Ammon's horn (tissue), 1 donor: ENCODE data around the gene SBF2.
A peak's percentile ranks its signal among the peaks of the same experiment; 100 is the strongest.
"Not testable (repeated sequence)": the region's sequence is repeated elsewhere in the genome, so short reads cannot be mapped to it uniquely, and the experiment has no call there.

Experiments
- DNase-seq: peaks from one replicate; pipeline ENCODE4 v3.0.0-alpha.2; 2016; ENCODE audit warnings: low spot score

Gene SBF2

DNA sequence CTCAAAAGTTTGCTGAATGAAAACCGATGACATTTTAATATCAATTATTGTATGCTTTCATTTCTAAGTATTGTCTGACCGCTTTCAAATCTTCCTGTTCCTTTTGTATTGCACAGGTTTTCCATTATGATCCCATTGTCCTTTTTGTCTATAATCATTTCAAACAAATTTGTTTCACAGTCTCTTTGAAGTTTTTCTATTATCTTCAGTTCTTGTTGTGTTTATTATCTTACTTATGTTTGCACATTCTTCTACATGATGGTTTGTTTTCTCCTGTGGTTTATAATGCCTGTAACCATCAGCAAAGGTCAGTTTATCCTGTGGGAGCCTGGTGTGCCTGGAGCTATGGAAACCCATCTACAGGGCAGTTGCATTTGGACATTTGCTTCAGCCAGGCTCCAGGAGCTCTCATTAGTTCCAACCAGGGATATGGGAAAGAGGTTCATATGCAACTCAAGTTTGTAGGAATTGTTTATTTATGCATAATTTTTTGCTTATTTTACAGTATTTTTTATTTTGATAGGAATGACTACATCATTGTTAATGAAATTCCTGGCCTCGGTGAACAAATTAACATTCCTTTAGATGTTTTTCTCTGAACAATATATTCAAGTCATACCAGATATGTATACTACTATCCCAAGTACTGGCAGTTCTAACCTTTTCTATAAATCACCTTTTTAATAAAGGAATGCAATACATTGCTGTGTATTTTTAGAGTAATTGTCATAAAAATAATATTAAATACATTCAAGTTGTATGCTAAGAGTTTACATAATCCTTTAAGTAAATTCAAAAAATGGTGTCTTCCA is 179.2 kb downstream of the SBF2 start:
- DNase-seq, result no peak

DNA sequence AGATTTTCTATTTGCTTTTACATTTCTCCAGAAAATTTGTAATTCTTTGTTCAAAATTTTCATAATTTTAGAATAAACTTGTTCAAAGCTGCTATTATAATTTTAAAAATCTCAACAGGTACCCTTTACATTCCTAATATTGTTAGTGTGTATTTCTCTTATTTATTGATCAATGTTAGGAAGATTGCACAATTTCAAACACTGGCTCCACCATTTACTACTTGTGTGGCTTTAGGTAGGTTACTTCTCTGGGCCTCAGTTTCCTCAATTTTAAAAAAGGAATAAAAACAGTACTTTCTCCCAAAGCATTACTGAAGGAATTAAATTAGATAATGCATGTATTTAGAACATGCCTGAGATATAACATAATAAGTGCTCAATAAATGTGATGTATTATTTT is 180.2 kb downstream of the SBF2 start:
- DNase-seq, result no peak

GRCh38 chr11:10109806-10110205 is 184.2 kb downstream of the SBF2 start:
- no peak for DNase-seq

DNA sequence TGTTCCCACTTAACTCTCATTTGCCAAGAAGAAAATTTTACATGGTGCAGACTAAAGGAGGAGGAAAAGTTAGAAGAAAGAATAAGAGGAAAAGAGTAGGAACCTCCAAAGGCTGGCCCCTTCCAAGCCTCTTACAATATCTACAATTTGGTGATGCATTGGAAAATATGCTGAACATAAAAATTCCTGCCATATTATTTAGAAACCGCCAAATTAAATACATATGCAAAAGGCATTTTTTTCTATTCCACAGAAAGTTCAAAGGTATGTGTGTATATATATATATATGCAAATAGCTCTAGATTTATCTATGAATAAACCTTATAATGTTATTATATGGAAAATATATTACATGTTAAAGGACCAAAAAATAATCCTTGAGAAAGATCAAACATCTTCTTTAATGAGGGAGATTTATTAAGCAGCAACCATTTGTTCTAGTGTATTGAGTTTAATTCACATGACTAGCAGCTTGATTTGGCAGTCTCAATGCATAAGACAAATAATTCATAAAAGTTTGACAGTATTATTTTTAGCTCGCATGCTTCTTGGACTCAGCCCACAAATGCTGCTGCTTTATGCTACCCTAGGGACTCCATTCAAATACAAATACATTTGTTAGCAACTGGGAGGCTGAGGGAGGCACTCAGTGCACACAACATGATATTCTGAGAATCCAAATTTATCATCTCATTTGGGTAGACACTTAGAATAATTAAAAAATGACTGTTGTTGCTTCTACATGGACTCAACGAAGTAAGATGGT is 184.9 kb downstream of the SBF2 start:
- DNase-seq, result peak; percentile 4

DNA sequence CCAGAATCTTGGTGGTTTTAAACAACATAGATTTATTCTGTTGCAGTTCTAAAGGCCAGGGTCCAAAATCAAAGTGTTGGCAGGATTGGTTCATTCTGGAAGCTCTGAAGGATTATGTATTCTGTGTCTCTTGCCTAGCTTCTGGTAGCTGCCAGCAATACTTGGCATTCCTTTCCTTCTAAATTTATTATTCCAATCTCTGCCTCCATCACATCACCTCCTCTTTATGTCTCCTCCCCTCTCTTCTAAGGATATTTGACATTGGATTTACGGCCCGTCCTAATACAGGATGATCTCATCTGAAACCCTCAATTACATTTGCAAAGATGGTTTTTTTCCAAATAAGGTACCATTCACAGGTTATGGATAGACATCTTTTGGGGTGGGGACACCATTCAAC is 186.5 kb downstream of the SBF2 start:
- no peak for DNase-seq

- no peak for DNase-seq
Measured at GRCh38 chr11:10097615-10098014, 196.4 kb downstream of the SBF2 start.

GRCh38 chr11:10096987-10097386 is 197.0 kb downstream of the SBF2 start:
- DNase-seq, result no peak

GRCh38 chr11:10095412-10096208 is 198.4 kb downstream of the SBF2 start:
- DNase-seq, result no peak

DNA sequence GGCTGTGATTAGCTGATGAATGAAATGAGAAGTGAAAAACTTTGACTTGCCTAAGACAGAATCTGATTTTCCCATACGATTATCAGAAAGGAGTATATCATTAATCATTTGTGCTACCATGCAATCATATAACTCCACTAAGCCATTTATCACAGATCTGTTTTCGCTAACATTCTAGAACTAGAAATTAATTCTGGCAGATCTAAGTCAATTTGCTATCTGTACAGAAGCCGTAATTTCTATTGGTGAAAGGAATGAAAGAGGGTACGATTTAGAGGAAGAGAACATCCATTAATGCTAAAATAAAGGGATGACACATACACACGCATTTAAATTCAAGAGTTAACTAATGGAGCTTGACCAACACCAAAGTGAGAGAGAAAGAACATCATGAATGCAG is 201.6 kb downstream of the SBF2 start:
- no peak for DNase-seq

- no peak for DNase-seq
Measured at GRCh38 chr11:10091314-10092045, 202.5 kb downstream of the SBF2 start.

GRCh38 chr11:10087923-10088225 is 206.1 kb downstream of the SBF2 start:
- DNase-seq, result not testable (repeated sequence)

- no peak for DNase-seq
Measured at GRCh38 chr11:10087186-10087922, 206.7 kb downstream of the SBF2 start.

DNA sequence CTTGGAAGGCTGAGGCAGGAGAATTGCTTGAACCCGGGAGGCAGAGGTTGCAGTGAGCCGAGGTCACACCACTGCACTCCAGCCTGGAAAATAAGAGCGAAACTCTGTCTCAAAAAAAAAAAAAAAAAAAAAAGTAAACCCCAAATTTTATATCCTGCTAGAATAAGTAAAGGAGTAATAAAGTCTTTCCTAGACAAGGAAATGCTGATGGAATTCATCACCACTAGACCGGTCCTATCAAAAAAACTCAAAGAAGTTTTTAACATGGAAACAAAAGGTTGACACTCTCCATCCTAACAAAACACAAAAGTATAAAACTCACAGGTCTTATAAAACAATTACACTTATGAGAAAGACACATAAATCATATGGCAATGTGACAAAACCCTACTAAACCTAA is 213.9 kb downstream of the SBF2 start:
- no peak for DNase-seq

- peak; percentile 19 for DNase-seq
Measured at GRCh38 chr11:10076458-10077141, 217.4 kb downstream of the SBF2 start.

DNA sequence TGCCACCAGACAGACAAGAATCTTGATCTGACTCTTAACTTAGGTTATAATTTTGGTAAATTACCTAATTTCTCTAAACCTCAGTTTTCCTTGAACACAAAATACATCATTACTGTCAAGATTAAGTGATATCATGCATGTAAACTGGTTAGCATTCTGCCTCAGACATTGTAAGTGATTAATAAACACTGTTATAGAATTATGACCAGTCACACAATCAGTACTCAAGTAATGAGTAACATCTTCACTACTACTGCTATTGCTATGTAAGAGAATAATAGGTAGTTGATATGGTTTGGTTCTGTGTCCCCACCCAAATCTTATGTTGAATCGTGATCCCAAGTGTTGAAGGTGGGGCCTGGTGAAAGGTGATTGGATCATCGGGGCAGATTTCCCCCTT is 218.9 kb downstream of the SBF2 start:
- DNase-seq, result no peak

DNA sequence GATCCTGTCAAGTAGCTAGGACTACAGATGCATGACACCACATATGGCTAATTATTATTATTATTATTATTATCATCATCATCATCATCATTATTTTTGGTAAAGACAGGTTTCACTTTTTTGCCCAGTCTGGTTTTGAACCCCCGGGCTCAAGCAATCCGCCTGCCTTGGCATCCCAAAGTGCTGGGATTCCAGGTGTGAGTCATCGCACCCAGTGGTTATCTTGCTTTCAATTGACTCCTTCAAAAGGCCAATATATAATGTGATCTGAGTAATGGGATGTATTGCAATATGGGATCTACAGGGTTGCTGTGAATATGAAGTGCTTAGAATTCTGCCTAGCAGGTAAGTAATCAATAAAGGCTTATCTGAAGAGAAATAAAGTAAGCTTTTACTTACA is 221.2 kb downstream of the SBF2 start:
- no peak for DNase-seq

DNA sequence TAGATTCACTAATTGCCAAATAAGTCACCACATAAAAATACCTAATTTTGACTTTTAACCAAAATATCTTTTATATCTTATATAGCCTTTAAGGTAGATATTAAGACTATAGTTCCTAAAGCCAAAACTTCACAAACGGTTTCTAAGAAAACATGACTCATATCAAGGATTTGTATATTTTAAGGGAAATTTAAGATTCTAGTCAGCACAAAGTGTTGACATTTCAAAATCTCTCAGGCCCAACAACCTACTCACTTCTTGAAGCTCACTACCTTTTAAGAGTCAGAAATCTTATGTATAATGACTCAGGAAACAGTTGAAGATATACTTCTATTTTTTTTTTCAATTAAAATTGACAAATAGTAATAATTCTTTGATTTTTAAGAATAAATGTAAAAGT is 221.9 kb downstream of the SBF2 start:
- no peak for DNase-seq

DNA sequence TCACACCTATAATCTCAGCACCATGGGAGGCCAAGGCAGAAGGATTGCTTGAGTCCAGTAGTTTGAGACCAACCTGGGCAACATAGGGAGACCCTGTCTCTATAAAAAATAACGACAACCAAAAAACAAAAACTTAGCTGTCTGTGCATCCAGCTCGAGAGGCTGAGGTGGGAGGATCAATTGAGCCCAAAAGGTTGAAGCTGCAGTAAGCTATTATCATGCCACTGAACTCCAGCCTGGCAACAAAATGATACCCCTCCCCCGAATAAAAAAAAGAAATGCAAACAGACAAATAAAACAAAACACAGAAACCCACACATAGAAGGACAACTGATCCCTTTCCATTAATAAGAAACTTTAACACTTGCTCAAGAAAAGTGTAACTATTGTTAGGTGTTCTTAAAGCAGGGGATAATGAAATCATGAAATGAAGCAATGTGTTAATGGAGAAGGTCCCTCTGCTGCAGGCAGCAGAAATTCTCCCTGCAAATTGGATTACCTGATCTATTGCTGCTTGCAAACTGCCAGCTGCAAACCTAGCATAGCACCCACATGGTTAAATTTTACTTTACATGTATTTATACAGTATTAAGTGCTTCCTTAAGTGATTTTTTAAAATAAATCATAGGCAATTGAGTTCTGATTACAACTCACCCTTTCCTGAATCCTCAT is 226.3 kb downstream of the SBF2 start:
- DNase-seq, result no peak

DNA sequence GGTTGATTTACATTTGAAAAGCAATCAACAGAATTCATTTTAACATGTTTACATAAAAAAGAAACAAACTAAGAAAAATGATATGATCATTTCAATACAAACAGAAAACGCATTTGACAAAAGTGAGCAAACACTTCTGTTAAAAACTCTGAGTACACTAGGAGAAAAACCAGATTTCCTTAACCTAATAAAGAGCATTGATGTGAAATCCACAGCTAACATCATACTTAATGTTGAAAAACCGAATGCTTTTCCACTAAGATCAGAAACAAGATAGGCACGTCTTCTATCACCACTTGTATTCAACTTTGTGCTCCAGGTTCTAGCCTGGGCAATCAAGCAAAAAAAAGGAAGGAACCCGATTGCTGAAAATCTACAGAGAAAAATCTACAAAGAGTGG is 227.6 kb downstream of the SBF2 start:
- no peak for DNase-seq

GRCh38 chr11:10064828-10065227 is 229.2 kb downstream of the SBF2 start:
- no peak for DNase-seq
